Prostate gland (tissue), 2 donors: ENCODE data around the gene PCP4.

Experiments
- POLR2AphosphoS5 ChIP-seq: sonication (generic); formaldehyde crosslinking; IDR thresholded peaks from one replicate; pipeline ENCODE4 v1.6.1; 2017; ENCODE audit warnings: antibody characterized with exemption
- TF ChIP-seq, protein P1 (sequence below), 4 experiments: fragments of 200-600 bp in 2 of 4; fragments of 450-650 bp in 2 of 4; sonication (generic) in 2 of 4; IDR thresholded peaks; 1 replicate in 3 of 4; 2 replicates in 1 of 4; pipeline ENCODE4 v1.5.1; 2016 to 2019; ENCODE audit warnings: antibody characterized with exemption in 4 of 4, mild to moderate bottlenecking in 2 of 4, moderate library complexity in 2 of 4

GRCh38 chr21:39969691-39970364 lies 102.6 kb downstream of the PCP4 start:
- TF ChIP-seq POLR2AphosphoS5, result no peak
- TF ChIP-seq, protein P1, sequence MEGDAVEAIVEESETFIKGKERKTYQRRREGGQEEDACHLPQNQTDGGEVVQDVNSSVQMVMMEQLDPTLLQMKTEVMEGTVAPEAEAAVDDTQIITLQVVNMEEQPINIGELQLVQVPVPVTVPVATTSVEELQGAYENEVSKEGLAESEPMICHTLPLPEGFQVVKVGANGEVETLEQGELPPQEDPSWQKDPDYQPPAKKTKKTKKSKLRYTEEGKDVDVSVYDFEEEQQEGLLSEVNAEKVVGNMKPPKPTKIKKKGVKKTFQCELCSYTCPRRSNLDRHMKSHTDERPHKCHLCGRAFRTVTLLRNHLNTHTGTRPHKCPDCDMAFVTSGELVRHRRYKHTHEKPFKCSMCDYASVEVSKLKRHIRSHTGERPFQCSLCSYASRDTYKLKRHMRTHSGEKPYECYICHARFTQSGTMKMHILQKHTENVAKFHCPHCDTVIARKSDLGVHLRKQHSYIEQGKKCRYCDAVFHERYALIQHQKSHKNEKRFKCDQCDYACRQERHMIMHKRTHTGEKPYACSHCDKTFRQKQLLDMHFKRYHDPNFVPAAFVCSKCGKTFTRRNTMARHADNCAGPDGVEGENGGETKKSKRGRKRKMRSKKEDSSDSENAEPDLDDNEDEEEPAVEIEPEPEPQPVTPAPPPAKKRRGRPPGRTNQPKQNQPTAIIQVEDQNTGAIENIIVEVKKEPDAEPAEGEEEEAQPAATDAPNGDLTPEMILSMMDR (IDR thresholded peaks at IDR 0.05), result no peak
